Tibial artery (tissue), 4 donors: Measurements from ENCODE around the gene ADGRV1.

ENCODE experiments used
- DNase-seq, 2 donors: peaks; one replicate each; pipeline ENCODE4 v3.0.0-alpha.2; 2019
- H3K27ac ChIP-seq, 2 donors: fragments of 200-600 bp; sonication (generic) in 1 of 2; 1 replicate in 1 of 2; 2 replicates in 1 of 2; pipeline ENCODE4 v1.5.1; 2018 to 2019; ENCODE audit warnings: mild to moderate bottlenecking in 1 of 2
- H3K27me3 ChIP-seq, 2 donors: fragments of 200-600 bp; sonication (generic) in 1 of 2; one replicate each; pipeline versions ENCODE4 v1.5.1 to v1.6.0; 2016 to 2019
- H3K36me3 ChIP-seq, 3 donors: fragments of 200-600 bp; sonication (generic) in 2 of 3; one replicate each; pipeline ENCODE4 v1.5.1; 2016 to 2019; ENCODE audit warnings: mild to moderate bottlenecking in 2 of 3
- H3K4me1 ChIP-seq, 4 donors: fragments of 200-600 bp; sonication (generic) in 2 of 4; 1 replicate in 3 of 4; 2 replicates in 1 of 4; pipeline ENCODE4 v1.5.1; 2016 to 2019
- H3K4me3 ChIP-seq, 2 donors: fragments of 200-600 bp; sonication (generic) in 1 of 2; 1 replicate in 1 of 2; 2 replicates in 1 of 2; pipeline ENCODE4 v1.5.1; 2018 to 2019; ENCODE audit warnings: mild to moderate bottlenecking in 2 of 2
- H3K9me3 ChIP-seq, 3 donors: fragments of 200-600 bp; sonication (generic) in 1 of 3; one replicate each; pipeline ENCODE4 v1.5.1; 2016 to 2019
- CTCF ChIP-seq, 2 experiments: fragments of 200-600 bp in 1 of 2; fragments of 450-650 bp in 1 of 2; IDR thresholded peaks; one replicate each; pipeline ENCODE4 v1.5.1; 2017 to 2019; ENCODE audit warnings: antibody characterized with exemption in 2 of 2, mild to moderate bottlenecking in 1 of 2, moderate library complexity in 1 of 2
- intact Hi-C: fragments of 100-400 bp; cut with DNase I; formaldehyde crosslinking; loops from one replicate; pipeline ENCODE4 v1.15.0; 2023; ENCODE audit warnings: low total_unique reads

Gene ADGRV1

GRCh38 chr5:91194824-91195381, 636.3 kb downstream of the ADGRV1 start:
- intact Hi-C loops = no loop called here
- Histone ChIP-seq H3K4me3 (no peak overlapping the region), H3K9me3 (no peaks in the 10 kb centered on the region), H3K27me3 (no peaks in the 10 kb centered on the region), H3K27ac (no peak overlapping the region), H3K4me1 (peaks cover 0 to 8% (median 6%) of the 10 kb centered on the region in 4 donors), H3K36me3 (no peaks in the 10 kb centered on the region)
- TF ChIP-seq CTCF (IDR thresholded peaks at IDR 0.05) = no peak
- DNase-seq = no peak

GRCh38 chr5:91200692-91201091, 642.1 kb downstream of the ADGRV1 start:
- H3K27me3 ChIP-seq = no peaks in the 10 kb centered on the region
- TF ChIP-seq CTCF (IDR thresholded peaks at IDR 0.05) = no peak
- no peak overlapping the region for H3K27ac ChIP-seq
- intact Hi-C loops = no loop called here
- H3K4me1 ChIP-seq = no peaks in the 10 kb centered on the region
- no peaks in the 10 kb centered on the region for H3K9me3 ChIP-seq
- no peak for DNase-seq
- no peak overlapping the region for H3K4me3 ChIP-seq
- no peaks in the 10 kb centered on the region for H3K36me3 ChIP-seq

- Histone ChIP-seq H3K27ac (no peak overlapping the region), H3K36me3 (no peaks in the 10 kb centered on the region), H3K4me3 (no peak overlapping the region), H3K27me3 (no peaks in the 10 kb centered on the region), H3K9me3 (no peaks in the 10 kb centered on the region), H3K4me1 (peaks cover 0 to 2% (median 0%) of the 10 kb centered on the region in 4 donors)
- no peak for DNase-seq
- intact Hi-C loops = no loop called here
- TF ChIP-seq CTCF (IDR thresholded peaks at IDR 0.05) = no peak
Observed at GRCh38 chr5:91206103-91206502, 647.5 kb downstream of the ADGRV1 start.

- TF ChIP-seq CTCF (IDR thresholded peaks at IDR 0.05) = no peak
- Histone ChIP-seq H3K4me1 (peaks cover 0 to 6% (median 0%) of the 10 kb centered on the region in 4 donors), H3K9me3 (no peaks in the 10 kb centered on the region), H3K27me3 (no peaks in the 10 kb centered on the region), H3K36me3 (no peaks in the 10 kb centered on the region), H3K4me3 (no peak overlapping the region), H3K27ac (no peak overlapping the region)
- intact Hi-C loops = no loop called here
- no peak for DNase-seq
Observed at GRCh38 chr5:91206734-91207133, 648.1 kb downstream of the ADGRV1 start.

- H3K27me3 ChIP-seq = no peaks in the 10 kb centered on the region
- H3K4me1 ChIP-seq = peaks cover 0 to 11% (median 2%) of the 10 kb centered on the region in 4 donors
- no peaks in the 10 kb centered on the region for H3K36me3 ChIP-seq
- no peaks in the 10 kb centered on the region for H3K9me3 ChIP-seq
- intact Hi-C loops = no loop called here
- H3K27ac ChIP-seq = no peak overlapping the region
- no peak overlapping the region for H3K4me3 ChIP-seq
- no peak for DNase-seq
- TF ChIP-seq CTCF (IDR thresholded peaks at IDR 0.05) = no peak
Observed at GRCh38 chr5:91207248-91207647, 648.7 kb downstream of the ADGRV1 start.
